ENCODE results near the gene DDX54. TPM values are rescaled to one million over a fixed set of nuclear protein-coding genes. Genes with fewer than 3 reads are reported as not detected.

Gene DDX54
- total RNA-seq, 1 experiment from 2014 or later = 80.1 TPM

DNA sequence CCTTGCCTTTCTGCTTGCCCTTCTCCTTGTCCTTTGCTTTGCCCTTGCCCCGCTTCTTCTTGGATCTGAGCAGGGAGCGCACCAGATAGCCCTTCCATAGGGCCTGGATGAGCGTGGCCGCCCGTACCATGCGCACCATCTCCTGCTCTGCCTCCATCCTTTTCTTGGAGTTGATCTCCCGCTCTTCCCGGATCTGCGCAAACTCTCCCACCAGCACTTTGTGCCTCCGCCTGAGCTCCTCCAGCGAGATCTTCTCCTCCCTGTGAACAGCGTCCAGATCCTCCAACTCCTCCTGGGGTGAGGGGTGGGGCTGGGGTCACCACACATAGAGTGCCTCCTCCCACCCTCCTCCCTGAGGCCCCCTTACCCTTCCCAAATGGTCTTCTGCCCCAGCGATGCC is 10.3 kb upstream of the DDX54 start:
- TF ChIP-seq CTCF (conservative IDR thresholded peaks at IDR 0.05) (no peak), EZH2 (IDR thresholded peaks at IDR 0.05; ENCODE audit: low read depth) (no peak)
- H3K9me2 ChIP-seq (ENCODE audit: insufficient read depth) = no peaks in the 10 kb centered on the region
- no TSS peak for BruUV-seq (replicated peaks)
- H3K36me3 ChIP-seq (ENCODE audit: low read depth) = peaks cover 13% of the 10 kb centered on the region
- ChIA-PET POLR2A (ENCODE audit: unreplicated experiment) (interaction anchor here (0.7 kb wide), 1 partner anchor 9 kb away, joined by 7 read pairs; no protein-coding TSS in a partner anchor), CTCF (no interaction called here)
- no peak overlapping the region for H2AFZ ChIP-seq
- H3K4me1 ChIP-seq (replicated peaks; ENCODE audit: insufficient read depth) = peaks cover 33% of the 10 kb centered on the region
- H3K79me2 ChIP-seq (ENCODE audit: low read depth) = no peaks in the 10 kb centered on the region
- no peaks in the 10 kb centered on the region for H4K20me1 ChIP-seq (ENCODE audit: insufficient read depth)
- H3K27me3 ChIP-seq (ENCODE audit: insufficient read depth, low read depth) = no peaks in the 10 kb centered on the region
- no peak overlapping the region for H3K27ac ChIP-seq
- no peak for DNase-seq
- peaks cover 42% of the 10 kb centered on the region for H3F3A ChIP-seq (ENCODE audit: insufficient read depth, low read depth)
- no peak overlapping the region for H3K4me2 ChIP-seq
- no peak overlapping the region for H3K4me3 ChIP-seq
- no peaks in the 10 kb centered on the region for H3K9me3 ChIP-seq (ENCODE audit: insufficient read depth, low read depth)
- intact Hi-C loops (cut with micrococcal nuclease; ENCODE audit: unreplicated experiment) = loop anchor here (2.0 to 5.0 kb wide), 3 partner anchors 25 to 117 kb away; partner anchors contain the start of gene TPCN1

- H3K27ac ChIP-seq = peak overlapping the region; percentile 49; the same call in 1 of the 2 replicates
- CTCF ChIA-PET = no interaction called here
Observed at GRCh38 chr12:113194971-113195391, 9.7 kb upstream of the DDX54 start.

DNA sequence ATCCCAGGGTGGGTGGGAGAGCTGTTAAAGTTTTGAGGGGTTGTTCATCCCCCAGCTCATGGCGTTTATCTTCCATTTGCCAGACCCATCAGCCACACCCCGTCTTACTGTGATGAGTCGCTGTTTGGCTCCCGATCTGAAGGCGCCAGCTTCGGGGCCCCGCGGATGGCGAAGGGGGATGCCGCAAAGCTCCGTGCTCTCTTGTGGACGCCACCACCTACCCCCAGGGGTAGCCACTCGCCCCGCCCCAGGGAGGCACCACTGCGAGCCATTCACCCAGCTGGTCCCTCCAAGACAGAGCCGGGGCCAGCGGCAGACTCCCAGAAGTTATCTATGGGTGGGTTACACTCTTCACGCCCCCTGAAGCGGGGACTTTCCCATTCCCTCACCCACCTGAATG is 5.9 kb upstream of the DDX54 start:
- BruUV-seq (replicated peaks) = no TSS peak
- peaks cover 15% of the 10 kb centered on the region for H3K36me3 ChIP-seq (ENCODE audit: low read depth)
- intact Hi-C loops (cut with micrococcal nuclease; ENCODE audit: unreplicated experiment) = no loop called here
- no peak overlapping the region for H2AFZ ChIP-seq
- peaks cover 67% of the 10 kb centered on the region for H3F3A ChIP-seq (ENCODE audit: insufficient read depth, low read depth)
- H3K4me3 ChIP-seq = no peak overlapping the region
- CTCF ChIA-PET = interaction anchor here (0.5 kb wide), 1 partner anchor 25 kb away, joined by 3 read pairs; no protein-coding TSS in a partner anchor
- no peaks in the 10 kb centered on the region for H3K27me3 ChIP-seq (ENCODE audit: insufficient read depth, low read depth)
- no peak for DNase-seq
- H3K9me2 ChIP-seq (ENCODE audit: insufficient read depth) = no peaks in the 10 kb centered on the region
- POLR2A ChIA-PET (ENCODE audit: unreplicated experiment) = no interaction called here
- no peak for TF ChIP-seq EZH2 (IDR thresholded peaks at IDR 0.05; ENCODE audit: low read depth)
- no peak for TF ChIP-seq CTCF (conservative IDR thresholded peaks at IDR 0.05)
- peaks cover 39% of the 10 kb centered on the region for H3K4me1 ChIP-seq (replicated peaks; ENCODE audit: insufficient read depth)
- no peaks in the 10 kb centered on the region for H4K20me1 ChIP-seq (ENCODE audit: insufficient read depth)
- no peaks in the 10 kb centered on the region for H3K9me3 ChIP-seq (ENCODE audit: insufficient read depth, low read depth)
- no peak overlapping the region for H3K4me2 ChIP-seq
- peaks cover 15% of the 10 kb centered on the region for H3K79me2 ChIP-seq (ENCODE audit: low read depth)
- no peak overlapping the region for H3K27ac ChIP-seq

More at GRCh38 chr12:113194971-113195391, 9.7 kb upstream of the DDX54 start:
- DNase-seq = no peak
- H3K4me1 ChIP-seq (replicated peaks; ENCODE audit: insufficient read depth) = peaks cover 33% of the 10 kb centered on the region
- H3K9me3 ChIP-seq (ENCODE audit: insufficient read depth, low read depth) = no peaks in the 10 kb centered on the region
- no peaks in the 10 kb centered on the region for H4K20me1 ChIP-seq (ENCODE audit: insufficient read depth)
- BruUV-seq (replicated peaks) = no TSS peak
- TF ChIP-seq CTCF (conservative IDR thresholded peaks at IDR 0.05) = no peak
- no peak for TF ChIP-seq EZH2 (IDR thresholded peaks at IDR 0.05; ENCODE audit: low read depth)
- H3K36me3 ChIP-seq (ENCODE audit: low read depth) = peaks cover 15% of the 10 kb centered on the region
- H3F3A ChIP-seq (ENCODE audit: insufficient read depth, low read depth) = peaks cover 48% of the 10 kb centered on the region
- POLR2A ChIA-PET (ENCODE audit: unreplicated experiment) = no interaction called here
- no peaks in the 10 kb centered on the region for H3K9me2 ChIP-seq (ENCODE audit: insufficient read depth)
- H3K4me3 ChIP-seq = no peak overlapping the region
- no peak overlapping the region for H2AFZ ChIP-seq
- no peak overlapping the region for H3K4me2 ChIP-seq
- H3K27me3 ChIP-seq (ENCODE audit: insufficient read depth, low read depth) = no peaks in the 10 kb centered on the region
- intact Hi-C loops (cut with micrococcal nuclease; ENCODE audit: unreplicated experiment) = loop anchor here (2.0 to 5.0 kb wide), 3 partner anchors 26 to 117 kb away; partner anchors contain the start of gene TPCN1
- no peaks in the 10 kb centered on the region for H3K79me2 ChIP-seq (ENCODE audit: low read depth)

All from PC-9 (cell line).